Peyer's patch (tissue), 4 donors: Measurements from ENCODE around the gene FGR. TPM values are rescaled to one million over a fixed set of nuclear protein-coding genes. Genes with fewer than 3 reads are reported as not detected.

ENCODE experiments used
- DNase-seq, 3 donors: peaks; one replicate each; pipeline ENCODE4 v3.0.0-alpha.2; 2017 to 2019
- H3K27ac ChIP-seq, 4 donors: fragments of 200-600 bp; sonication (generic); one replicate each; pipeline ENCODE4 v1.5.1; 2016 to 2019
- H3K27me3 ChIP-seq, 2 donors: fragments of 200-600 bp; sonication (generic); one replicate each; pipeline ENCODE4 v1.5.1; 2019
- H3K36me3 ChIP-seq, 3 donors: fragments of 200-600 bp; sonication (generic); one replicate each; pipeline ENCODE4 v1.5.1; 2016 to 2019
- H3K4me1 ChIP-seq, 4 donors: fragments of 200-600 bp; sonication (generic); one replicate each; pipeline ENCODE4 v1.5.1; 2016 to 2019
- H3K4me3 ChIP-seq, 4 donors: fragments of 200-600 bp; sonication (generic); 1 replicate in 3 of 4; 2 replicates in 1 of 4; pipeline ENCODE4 v1.5.1; 2016 to 2019; ENCODE audit warnings: mild to moderate bottlenecking in 1 of 4
- H3K9me3 ChIP-seq, 4 donors: fragments of 200-600 bp; sonication (generic); one replicate each; pipeline ENCODE4 v1.5.1; 2016 to 2019; ENCODE audit warnings: mild to moderate bottlenecking in 1 of 4
- CTCF ChIP-seq, 6 experiments: fragments of 450-650 bp in 4 of 6; fragments of 200-600 bp in 2 of 6; sonication (generic) in 1 of 6; IDR thresholded peaks; one replicate each; pipeline ENCODE4 v1.5.1; 2017 to 2019; ENCODE audit warnings: antibody characterized with exemption in 6 of 6, mild to moderate bottlenecking in 3 of 6, moderate library complexity in 1 of 6
- POLR2A ChIP-seq, 2 donors: fragments of 450-650 bp; IDR thresholded peaks; one replicate each; pipeline ENCODE4 v1.5.1; 2017; ENCODE audit warnings: antibody characterized with exemption in 2 of 2, mild to moderate bottlenecking in 2 of 2, moderate library complexity in 2 of 2
- total RNA-seq, 4 donors: library from RNA; depleted of rRNA; stranded (reverse); fragments of >200 nt; gene quantifications; one replicate each; pipeline ENCODE4 v1.1.0, GENCODE V29; 2016

FGR gene
- total RNA-seq, 4 donors from 2014 or later: 1.1 to 38.8 (median 4.7) TPM

GRCh38 chr1:27603681-27604578, 31.1 kb downstream of the FGR start, which contains the start of gene AHDC1:
Gene AHDC1 (minus strand): TSS chr1:27604144. CDS start chr1:27552115, 52,029 bp downstream.
- Histone ChIP-seq H3K4me1 (peaks cover 6 to 45% (median 17%) of the 10 kb centered on the region in 4 donors), H3K27me3 (no peaks in the 10 kb centered on the region), H3K4me3 (peak within 1 kb of the TSS; percentile 86 to 92 (median 88)), H3K36me3 (no peaks in the 10 kb centered on the region), H3K27ac (peak within 1 kb of the TSS; percentile 76 to 96 (median 88)), H3K9me3 (no peaks in the 10 kb centered on the region)
- peak; percentile 92 to 97 (median 93) for DNase-seq
- TF ChIP-seq POLR2A (IDR thresholded peaks at IDR 0.05): peak; percentile 52 to 82
- peak in 5 of 6 experiments; percentile 29 to 47 (median 38) for TF ChIP-seq CTCF (IDR thresholded peaks at IDR 0.05)

- H3K9me3 ChIP-seq: no peaks in the 10 kb centered on the region
- H3K4me1 ChIP-seq: peaks cover 6 to 51% (median 19%) of the 10 kb centered on the region in 4 donors
- H3K27me3 ChIP-seq: no peaks in the 10 kb centered on the region
- TF ChIP-seq CTCF (IDR thresholded peaks at IDR 0.05) (no peak), POLR2A (IDR thresholded peaks at IDR 0.05) (no peak)
- H3K27ac ChIP-seq: peak overlapping the region; percentile 76 to 96 (median 88)
- DNase-seq: peak; percentile 27 to 67 (median 65)
- H3K4me3 ChIP-seq: peak overlapping the region; percentile 86 to 92 (median 88)
- H3K36me3 ChIP-seq: no peaks in the 10 kb centered on the region
Measured at GRCh38 chr1:27603309-27603680, 31.7 kb downstream of the FGR start.

DNA sequence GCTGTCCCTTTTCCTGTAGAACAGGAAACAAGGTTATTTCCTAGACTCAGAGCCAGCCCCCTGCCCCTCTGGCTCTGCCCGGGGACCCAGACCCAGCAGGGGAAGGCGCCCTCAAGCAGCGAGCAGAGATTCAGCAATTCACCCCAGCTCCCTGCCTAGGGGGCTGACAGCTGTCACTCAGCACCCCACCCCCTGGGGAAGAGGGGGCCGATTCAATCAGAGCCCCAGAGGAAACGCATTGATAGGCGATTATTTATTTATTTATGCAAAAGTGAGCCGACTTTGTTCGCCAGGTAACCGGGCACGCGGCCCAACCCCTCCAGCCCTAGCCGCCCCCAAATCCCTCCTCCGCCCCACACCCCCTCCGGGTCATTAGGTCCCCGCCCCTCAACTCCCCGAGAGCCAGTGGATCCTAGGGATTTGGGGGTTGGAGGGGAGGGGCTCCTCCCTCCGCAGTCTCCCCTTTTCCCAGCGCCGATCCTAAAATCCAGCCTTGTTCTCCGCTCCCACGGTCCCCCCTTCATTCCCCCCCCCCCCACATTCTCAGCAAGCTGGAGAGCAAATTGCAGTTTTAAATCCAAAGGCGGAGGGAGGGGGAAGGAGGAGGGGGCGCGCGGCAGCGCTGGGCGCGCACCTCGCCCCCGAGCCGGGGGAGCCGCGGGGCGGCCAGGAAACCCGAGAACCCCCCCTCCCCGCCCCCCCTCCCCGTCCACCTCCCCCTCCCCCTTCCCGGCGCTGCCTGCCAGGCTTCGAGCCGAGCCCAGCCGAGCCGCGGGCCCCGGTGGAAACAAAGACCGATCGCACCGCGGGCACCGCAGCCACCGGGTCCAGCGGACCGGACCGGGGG, 32.3 kb downstream of the FGR start:
- H3K36me3 ChIP-seq: no peaks in the 10 kb centered on the region
- peak overlapping the region; percentile 86 to 92 (median 88) for H3K4me3 ChIP-seq
- no peak for TF ChIP-seq CTCF (IDR thresholded peaks at IDR 0.05)
- no peak for TF ChIP-seq POLR2A (IDR thresholded peaks at IDR 0.05)
- no peaks in the 10 kb centered on the region for H3K9me3 ChIP-seq
- peak; percentile 65 to 82 (median 76) for DNase-seq
- peaks cover 6 to 57% (median 19%) of the 10 kb centered on the region in 4 donors for H3K4me1 ChIP-seq
- no peaks in the 10 kb centered on the region for H3K27me3 ChIP-seq
- H3K27ac ChIP-seq: peak overlapping the region; percentile 76 to 96 (median 88)

- DNase-seq: peak in 1 of 3 donors; percentile 26
Measured at GRCh38 chr1:27601771-27602461, 33.1 kb downstream of the FGR start.

More at GRCh38 chr1:27601771-27602461, 33.1 kb downstream of the FGR start:
- H3K36me3 ChIP-seq: no peaks in the 10 kb centered on the region
- no peaks in the 10 kb centered on the region for H3K9me3 ChIP-seq
- H3K27me3 ChIP-seq: no peaks in the 10 kb centered on the region
- peak overlapping the region; percentile 86 to 92 (median 88) for H3K4me3 ChIP-seq
- TF ChIP-seq CTCF (IDR thresholded peaks at IDR 0.05) (no peak), POLR2A (IDR thresholded peaks at IDR 0.05) (no peak)
- H3K27ac ChIP-seq: peak overlapping the region; percentile 76 to 96 (median 88)
- peaks cover 6 to 61% (median 19%) of the 10 kb centered on the region in 4 donors for H3K4me1 ChIP-seq
